ENCODE data around the gene ULK1. TPM values are rescaled to one million over a fixed set of nuclear protein-coding genes. Genes with fewer than 3 reads are reported as not detected.
A peak's percentile ranks its signal among the peaks of the same experiment; 100 is the strongest.

The ULK1 gene
- total and polyA plus RNA-seq, 12 donors: 2.9 to 123 (median 29.9) TPM

DNA sequence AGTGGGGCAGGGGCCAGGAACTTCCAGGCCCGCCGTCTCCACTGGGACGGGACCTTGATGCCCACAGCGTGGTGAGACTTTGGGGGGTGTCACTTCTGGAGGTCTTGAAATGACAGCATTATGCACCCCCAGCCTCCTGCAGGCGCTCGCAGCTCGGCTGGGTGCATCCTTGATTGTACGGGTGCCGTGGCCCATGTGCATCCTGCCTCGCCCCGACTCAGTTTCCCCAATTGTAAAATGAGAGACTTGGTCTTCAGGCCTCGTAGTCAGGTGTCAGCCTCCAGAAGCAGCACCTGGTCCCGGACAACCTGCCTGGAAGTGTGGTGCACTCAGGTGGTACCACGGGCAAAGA lies 25.7 kb downstream of the ULK1 start:
- peaks cover 0 to 55% of the 10 kb centered on the region in 2 donors for H3K36me3 ChIP-seq (replicated peaks in 1 of 2)
- TF ChIP-seq, protein P1, sequence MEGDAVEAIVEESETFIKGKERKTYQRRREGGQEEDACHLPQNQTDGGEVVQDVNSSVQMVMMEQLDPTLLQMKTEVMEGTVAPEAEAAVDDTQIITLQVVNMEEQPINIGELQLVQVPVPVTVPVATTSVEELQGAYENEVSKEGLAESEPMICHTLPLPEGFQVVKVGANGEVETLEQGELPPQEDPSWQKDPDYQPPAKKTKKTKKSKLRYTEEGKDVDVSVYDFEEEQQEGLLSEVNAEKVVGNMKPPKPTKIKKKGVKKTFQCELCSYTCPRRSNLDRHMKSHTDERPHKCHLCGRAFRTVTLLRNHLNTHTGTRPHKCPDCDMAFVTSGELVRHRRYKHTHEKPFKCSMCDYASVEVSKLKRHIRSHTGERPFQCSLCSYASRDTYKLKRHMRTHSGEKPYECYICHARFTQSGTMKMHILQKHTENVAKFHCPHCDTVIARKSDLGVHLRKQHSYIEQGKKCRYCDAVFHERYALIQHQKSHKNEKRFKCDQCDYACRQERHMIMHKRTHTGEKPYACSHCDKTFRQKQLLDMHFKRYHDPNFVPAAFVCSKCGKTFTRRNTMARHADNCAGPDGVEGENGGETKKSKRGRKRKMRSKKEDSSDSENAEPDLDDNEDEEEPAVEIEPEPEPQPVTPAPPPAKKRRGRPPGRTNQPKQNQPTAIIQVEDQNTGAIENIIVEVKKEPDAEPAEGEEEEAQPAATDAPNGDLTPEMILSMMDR (IDR thresholded peaks at IDR 0.05): no peak
- no peak for TF ChIP-seq POLR2A (IDR thresholded peaks at IDR 0.05)
- peaks cover 0 to 13% of the 10 kb centered on the region in 2 donors for H3K4me1 ChIP-seq (replicated peaks in 1 of 2)

DNA sequence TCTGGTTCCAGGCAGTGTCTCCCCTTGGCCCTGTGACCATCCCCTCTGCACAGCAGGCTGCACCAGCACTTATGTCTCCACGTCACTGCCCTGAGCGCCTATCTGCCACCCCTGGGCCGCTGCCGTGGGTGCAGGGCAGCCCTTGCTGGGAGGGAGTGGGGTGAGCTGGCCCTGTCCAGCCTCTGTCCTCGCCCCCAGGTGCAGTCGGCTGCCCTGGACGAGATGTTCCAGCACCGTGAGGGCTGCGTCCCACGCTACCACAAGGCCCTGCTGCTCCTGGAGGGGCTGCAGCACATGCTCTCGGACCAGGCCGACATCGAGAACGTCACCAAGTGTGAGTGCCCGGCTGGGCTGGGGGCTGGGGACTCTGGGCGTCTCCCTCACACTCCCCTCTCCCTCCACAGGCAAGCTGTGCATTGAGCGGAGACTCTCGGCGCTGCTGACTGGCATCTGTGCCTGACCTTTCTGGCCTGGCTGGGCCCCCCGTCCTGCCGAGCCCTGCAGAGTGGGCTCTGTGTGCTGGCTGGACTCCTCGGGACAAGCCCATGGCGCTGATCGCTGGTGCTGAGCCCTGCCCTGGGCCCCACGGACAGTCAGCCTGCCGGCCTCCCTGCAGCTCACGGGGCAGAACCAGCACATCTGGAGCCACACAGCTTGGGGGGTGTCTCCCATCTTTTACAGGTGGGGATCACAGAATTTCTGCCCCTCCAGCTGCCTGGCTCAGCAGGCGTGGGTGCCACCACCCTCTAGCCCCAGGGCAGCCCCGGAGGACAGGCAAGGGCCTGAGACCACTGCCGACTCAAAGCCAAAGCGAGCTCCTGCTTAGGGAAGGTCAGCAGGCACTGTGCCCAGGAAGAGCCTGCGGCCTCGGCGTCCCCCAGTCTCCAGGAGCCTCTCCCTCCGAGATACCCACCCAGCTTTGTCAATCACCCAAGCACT lies 26.7 kb downstream of the ULK1 start:
- intact Hi-C loops (cut with DNase I): no loop called here

More for the DNA sequence above, 25.7 kb downstream of the ULK1 start:
- Histone ChIP-seq H3K9me3 (replicated peaks in 1 of 3) (no peaks in the 10 kb centered on the region), H3K4me3 (no peak overlapping the region), H3K27ac (peak overlapping the region in 1 of 5 donors; percentile 63), H3K27me3 (no peaks in the 10 kb centered on the region)
- intact Hi-C loops (cut with DNase I): no loop called here
- no peak for DNase-seq
- WGBS, 4 donors: 95 to 98% (median 96%) methylated on average over 7 to 14 of the region's 14 CpGs

GRCh38 chr12:131921866-131922769 lies 27.7 kb downstream of the ULK1 start:
- no peak for TF ChIP-seq POLR2A (IDR thresholded peaks at IDR 0.05)
- TF ChIP-seq, protein P1 (IDR thresholded peaks at IDR 0.05): no peak
- WGBS, 4 donors: 60 to 67% (median 64%) methylated on average over 21 to 29 of the region's 29 CpGs
- DNase-seq: peak in 6 of 7 donors; percentile 59 to 87 (median 80)
- no peak overlapping the region for H3K4me3 ChIP-seq
- H3K27me3 ChIP-seq: no peaks in the 10 kb centered on the region
- intact Hi-C loops (cut with DNase I): no loop called here
- peaks cover 0 to 39% of the 10 kb centered on the region in 2 donors for H3K36me3 ChIP-seq (replicated peaks in 1 of 2)
- peak overlapping the region in 3 of 5 donors; percentile 27 to 68 (median 63) for H3K27ac ChIP-seq
- no peaks in the 10 kb centered on the region for H3K9me3 ChIP-seq (replicated peaks in 1 of 3)
- H3K4me1 ChIP-seq (replicated peaks in 1 of 2): peaks cover 0 to 13% of the 10 kb centered on the region in 2 donors

More for the DNA sequence above, 26.7 kb downstream of the ULK1 start:
- no peak overlapping the region for H3K4me3 ChIP-seq
- H3K4me1 ChIP-seq (replicated peaks in 1 of 2): peaks cover 0 to 13% of the 10 kb centered on the region in 2 donors
- no peaks in the 10 kb centered on the region for H3K27me3 ChIP-seq
- peak in 2 of 7 donors; percentile 26 to 73 for DNase-seq
- WGBS, 4 donors: 85 to 89% (median 89%) methylated on average over 26 to 35 of the region's 35 CpGs; no CpG with 5 or more reads in 1 of the 4 donors
- H3K9me3 ChIP-seq (replicated peaks in 1 of 3): no peaks in the 10 kb centered on the region
- H3K27ac ChIP-seq: peak overlapping the region in 3 of 5 donors; percentile 27 to 68 (median 63)
- peaks cover 0 to 45% of the 10 kb centered on the region in 2 donors for H3K36me3 ChIP-seq (replicated peaks in 1 of 2)
- no peak for TF ChIP-seq POLR2A (IDR thresholded peaks at IDR 0.05)
- TF ChIP-seq, protein P1 (IDR thresholded peaks at IDR 0.05): no peak

GRCh38 chr12:131922772-131923171 lies 28.4 kb downstream of the ULK1 start:
- TF ChIP-seq, protein P1 (IDR thresholded peaks at IDR 0.05): no peak
- no peak for TF ChIP-seq POLR2A (IDR thresholded peaks at IDR 0.05)
- 87 to 89% (median 89%) methylated on average over 13 of the region's 13 CpGs for WGBS, 4 donors
- peaks cover 0 to 33% of the 10 kb centered on the region in 2 donors for H3K36me3 ChIP-seq (replicated peaks in 1 of 2)
- intact Hi-C loops (cut with DNase I): no loop called here
- H3K9me3 ChIP-seq (replicated peaks in 1 of 3): no peaks in the 10 kb centered on the region
- H3K4me3 ChIP-seq: no peak overlapping the region
- H3K27ac ChIP-seq: peak overlapping the region in 3 of 5 donors; percentile 48 to 68 (median 63)
- H3K4me1 ChIP-seq (replicated peaks in 1 of 2): peaks cover 0 to 13% of the 10 kb centered on the region in 2 donors
- no peak for DNase-seq
- H3K27me3 ChIP-seq: no peaks in the 10 kb centered on the region

Measured in adrenal gland (tissue), 12 donors.